IPS DF 4.7 (cell line): ENCODE data around the gene VEZF1.

Source experiments
- DNase-seq: peaks from one replicate; pipeline ENCODE4 v3.0.0-alpha.2; 2013; ENCODE audit warnings: low spot score; ENCODE audit errors: extremely low read depth

Gene VEZF1

DNA sequence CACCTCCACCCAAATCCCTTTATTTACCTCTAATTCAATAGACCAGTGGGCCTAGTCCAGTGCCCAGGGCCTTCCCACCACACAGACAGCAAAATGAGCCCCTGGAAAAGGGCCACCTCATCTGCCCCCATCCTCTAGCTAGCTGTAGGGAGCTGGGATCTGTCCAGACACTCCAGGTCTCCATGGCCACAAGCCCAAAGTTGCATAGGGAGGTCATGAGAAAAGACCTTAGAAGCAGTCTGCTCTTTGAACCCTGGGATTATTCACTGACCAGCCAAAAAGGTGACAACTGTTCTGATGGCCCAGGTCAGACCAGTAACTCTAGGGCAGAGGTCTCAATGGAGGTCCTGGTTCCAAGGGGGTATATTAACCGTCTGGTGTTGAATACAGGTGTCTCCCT is 34.8 kb downstream of the VEZF1 start:
- DNase-seq, result no peak

DNA sequence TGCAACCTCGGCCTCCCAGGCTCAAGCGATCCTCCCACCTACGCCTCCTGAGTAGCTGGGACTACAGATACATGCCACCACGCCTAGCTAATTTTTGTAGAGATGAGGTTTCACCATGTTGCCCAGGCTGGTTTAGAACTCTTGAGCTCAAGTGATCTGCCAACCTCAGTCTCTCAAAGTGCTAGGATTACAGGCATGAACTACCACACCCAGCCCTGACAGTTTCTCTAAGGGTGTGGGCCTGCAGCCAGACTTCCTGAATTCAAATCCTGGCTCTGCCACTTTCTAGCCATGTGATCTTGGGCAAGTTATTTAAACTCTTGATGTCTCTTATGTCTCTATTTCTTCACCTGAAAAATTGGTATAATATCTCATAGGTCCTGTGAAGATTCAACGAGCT is 38.4 kb downstream of the VEZF1 start:
- DNase-seq, result no peak

DNA sequence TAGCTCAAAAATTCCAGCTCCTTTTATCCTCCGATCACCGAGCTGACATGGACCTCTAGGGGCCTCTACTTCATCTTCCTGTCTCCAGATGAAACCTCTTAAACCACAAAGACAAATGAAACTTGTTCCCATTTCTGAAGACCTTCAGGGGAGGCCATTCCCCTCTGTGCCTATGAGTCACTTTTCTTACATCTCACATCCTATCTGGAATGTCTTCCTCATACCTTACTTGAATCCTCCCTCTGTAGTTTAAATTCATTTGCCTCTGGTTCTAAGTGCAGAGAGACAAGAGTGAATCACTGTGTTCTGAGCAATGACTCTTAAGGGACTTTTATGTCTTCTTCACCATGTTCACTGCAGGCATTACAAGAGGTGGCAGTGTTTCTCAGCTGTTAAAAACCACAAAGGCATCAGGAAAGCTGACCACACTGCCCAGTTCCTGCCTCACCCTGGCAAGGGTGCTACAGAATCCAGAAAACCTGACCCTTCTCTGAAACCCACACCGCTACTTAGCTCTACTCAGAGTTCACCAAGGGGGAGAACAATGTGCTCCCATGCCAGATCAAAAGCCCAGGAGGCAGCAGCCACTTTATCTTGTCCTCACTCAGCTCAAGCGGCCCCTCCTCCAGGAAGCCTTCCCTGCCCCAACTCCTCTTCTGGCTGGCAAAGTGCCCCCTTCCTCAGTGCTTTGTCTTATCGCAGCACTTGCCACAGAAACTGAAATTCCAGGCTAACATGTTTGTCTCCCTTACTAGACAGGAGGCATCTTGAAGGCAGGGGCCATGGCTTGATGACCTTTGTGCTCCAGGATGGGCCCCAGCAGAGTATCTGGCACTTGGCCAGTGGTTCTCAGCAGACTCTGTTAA is 39.3 kb downstream of the VEZF1 start:
- no peak for DNase-seq

DNA sequence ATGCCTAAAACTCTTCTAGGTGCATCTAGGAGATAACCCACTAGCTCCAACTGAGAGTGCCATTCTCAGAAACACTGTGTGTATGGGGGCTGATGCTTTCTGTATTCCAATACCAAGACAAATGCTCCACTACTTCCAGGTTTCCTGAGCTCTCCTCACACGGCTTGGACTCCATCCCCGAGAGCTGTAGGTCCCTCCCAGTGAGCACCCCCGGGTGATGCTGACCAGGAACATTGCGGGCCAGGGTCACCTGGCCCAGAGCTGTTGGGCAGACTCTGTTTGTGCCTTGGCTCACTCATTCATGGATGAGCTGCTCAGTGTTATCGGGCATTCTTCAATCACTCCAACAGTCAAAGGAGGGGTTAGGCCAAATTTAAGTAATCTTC is 39.9 kb downstream of the VEZF1 start:
- DNase-seq, result no peak

DNA sequence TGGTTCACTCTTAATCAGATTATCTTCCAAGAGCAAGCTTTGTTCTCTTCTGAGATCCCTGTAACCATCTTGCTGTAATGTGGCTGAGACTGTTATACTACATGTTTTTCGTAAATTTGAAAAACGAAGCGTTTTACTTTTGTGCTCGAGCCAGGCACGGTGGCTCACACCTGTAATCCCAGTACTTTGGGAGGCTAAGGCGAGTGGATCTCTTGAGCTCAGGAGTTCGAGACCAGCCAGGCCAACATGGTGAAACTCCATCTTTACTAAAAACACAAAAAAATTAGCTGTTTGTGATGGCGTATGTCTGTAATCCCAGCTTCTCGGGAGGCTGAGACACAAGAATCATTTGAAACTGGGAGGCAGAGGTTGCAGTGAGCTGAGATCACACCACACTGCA is 40.7 kb downstream of the VEZF1 start:
- DNase-seq, result no peak

DNA sequence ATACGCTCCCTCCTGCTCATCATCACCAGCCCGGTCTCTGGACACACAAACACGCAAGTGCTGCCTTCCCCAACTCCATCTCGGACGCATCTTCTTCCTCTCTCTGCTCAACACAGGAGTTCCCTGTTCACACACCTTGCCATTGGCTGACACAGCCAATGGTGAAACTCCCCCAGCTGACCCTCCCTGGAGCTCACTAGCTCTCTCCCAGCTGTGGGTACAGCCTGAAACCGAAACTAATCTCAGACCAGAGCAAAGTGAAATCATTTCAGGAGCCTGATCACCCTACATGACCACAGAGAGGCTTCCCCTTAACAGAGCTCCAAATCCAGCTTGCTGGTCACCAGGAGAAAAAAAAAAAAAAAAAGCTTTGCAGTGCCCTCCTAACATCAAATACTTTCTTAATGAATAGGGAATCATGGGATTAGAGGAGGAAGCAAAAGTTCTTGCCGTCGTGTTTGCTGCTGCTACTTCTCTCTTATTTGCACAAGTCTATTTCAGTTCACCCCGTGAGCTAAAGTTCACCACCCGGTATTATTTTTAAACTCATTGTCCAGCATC is 41.2 kb downstream of the VEZF1 start:
- no peak for DNase-seq

DNA sequence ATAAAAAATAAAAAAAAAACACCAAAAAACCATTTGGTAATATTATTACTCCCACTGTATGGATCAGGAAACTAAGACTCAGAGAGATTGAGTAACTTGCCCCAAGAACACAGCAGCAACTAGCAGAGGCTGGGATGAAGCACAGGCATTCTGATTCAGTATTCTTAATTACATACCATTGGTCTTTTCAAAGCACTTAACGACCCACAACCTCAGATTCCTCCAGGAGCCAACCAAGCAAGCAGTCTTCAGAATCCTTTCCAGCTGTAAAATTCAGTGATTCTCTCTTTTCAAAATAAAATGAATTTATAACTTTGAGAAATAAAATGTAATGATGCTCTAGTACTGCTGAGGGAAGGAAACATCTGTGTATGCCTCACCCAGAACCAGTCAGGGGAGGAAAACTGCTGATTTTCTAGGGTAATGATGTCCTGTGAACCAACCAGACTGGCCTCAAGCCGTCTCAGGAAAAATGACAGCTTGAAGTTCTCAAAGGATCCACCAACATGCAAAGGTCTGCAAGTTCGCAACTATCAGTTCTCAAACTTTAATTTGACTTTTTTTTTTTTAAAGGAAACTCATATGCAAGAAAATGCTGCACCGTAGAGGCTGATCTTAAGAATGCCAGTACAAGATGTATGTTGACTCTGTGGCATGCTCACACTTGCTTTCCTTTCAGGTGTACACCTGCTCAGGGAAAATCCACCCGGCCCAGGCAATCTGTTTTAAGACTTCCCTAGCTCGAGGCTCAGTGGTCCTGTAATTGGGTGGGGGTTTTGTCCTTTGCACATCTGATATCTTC is 41.9 kb downstream of the VEZF1 start:
- no peak for DNase-seq

DNA sequence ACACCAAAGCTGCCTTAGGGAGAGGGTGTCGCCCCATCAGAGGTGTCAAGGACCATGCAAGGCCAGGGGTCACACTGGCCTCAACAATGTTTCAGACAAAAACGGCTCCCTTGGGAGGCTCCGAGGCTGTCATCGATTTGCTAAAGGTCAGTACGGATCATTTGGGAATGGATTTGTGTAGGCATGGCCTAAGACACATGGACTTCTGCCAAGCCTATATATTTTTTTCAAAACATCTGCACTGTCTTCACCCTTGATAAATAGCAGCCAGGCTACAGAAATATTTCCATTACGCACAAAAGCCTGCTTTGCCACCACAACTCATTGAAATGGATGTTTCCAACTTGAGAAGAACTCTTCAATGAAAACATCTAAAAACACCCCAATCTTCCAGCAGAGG is 43.1 kb downstream of the VEZF1 start:
- DNase-seq, result no peak

DNA sequence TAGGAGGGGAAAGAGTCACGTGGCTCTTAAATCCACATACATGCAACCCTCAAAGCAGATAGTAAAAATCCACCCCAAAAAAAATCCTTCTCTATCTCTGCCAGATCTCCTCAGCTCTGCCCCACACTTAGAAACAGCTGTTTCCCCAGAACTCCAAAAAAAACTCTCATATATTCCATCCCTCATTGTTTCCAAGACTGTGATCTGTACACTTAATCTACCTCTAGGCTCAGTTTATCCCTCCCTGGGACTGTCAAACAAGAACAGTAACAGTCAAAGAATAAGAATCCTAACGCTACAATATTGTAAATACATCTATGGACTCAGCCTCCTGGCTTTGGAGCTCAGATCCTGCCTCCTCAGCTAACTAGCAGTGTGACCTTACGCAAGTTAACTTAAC is 44.4 kb downstream of the VEZF1 start:
- no peak for DNase-seq

DNA sequence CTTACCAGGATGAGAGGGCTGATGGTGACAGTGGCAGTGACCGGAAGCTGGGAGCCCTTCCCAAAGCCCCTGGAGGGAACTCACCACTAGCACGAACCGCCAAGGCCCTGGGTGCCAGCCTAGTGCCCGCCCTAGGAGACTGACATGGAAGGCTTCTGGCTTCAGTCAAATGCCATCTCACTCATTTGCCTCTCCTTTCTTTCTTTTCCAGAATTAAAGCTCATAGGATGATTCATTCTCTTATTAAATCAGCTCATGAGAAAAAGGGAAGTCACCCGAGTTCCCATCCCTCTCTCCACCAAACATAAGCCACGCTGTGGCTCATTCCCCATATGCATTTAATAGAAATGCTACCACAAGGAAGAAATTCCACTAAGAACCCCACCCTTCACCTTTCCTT is 44.9 kb downstream of the VEZF1 start:
- DNase-seq, result no peak

DNA sequence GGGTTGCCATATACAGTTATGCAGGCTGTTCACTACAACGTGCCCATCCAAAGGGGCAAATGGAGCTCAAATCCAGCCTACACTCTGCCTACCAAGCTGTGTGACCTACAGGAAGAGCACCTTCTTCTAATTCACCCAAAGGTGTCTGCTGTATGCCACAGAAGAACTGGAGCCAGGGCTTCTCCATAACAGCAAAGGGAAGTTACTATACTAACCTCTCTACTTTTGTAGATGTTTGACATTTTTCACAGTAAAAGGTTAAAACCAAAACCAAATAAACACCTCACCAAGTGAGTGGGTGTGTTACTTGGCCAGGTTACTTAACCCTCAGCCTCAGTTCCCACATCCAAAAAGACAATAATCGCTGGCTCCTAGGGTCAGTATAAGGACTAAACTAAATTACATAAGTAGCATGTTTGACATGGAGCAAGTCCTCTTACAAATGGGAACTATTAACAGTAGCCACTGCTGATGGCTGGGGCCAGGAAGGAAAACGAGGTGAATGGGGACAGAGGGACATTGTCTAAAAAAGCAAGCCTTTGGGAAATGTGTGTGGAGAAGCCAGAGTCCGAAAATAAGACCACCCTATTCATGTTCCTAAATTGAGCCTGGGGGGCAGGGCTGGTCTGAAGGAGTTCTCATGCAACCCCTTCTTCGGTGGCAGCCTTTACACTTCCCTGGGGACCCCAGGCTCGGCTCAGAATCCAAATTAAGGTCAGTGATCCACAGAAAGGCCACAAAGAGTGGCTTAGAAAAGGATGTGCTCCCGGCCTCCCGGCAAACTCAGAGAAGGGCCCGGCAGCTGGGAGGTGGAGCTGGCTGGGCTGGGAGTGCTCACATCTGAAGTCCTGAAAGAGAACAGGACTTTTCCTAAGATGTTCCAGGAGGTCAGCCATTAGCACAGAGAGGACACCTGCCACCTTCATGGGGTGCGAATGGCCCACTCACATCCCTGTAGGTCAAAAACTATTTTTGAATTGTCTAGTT is 46.4 kb downstream of the VEZF1 start:
- DNase-seq, result no peak

DNA sequence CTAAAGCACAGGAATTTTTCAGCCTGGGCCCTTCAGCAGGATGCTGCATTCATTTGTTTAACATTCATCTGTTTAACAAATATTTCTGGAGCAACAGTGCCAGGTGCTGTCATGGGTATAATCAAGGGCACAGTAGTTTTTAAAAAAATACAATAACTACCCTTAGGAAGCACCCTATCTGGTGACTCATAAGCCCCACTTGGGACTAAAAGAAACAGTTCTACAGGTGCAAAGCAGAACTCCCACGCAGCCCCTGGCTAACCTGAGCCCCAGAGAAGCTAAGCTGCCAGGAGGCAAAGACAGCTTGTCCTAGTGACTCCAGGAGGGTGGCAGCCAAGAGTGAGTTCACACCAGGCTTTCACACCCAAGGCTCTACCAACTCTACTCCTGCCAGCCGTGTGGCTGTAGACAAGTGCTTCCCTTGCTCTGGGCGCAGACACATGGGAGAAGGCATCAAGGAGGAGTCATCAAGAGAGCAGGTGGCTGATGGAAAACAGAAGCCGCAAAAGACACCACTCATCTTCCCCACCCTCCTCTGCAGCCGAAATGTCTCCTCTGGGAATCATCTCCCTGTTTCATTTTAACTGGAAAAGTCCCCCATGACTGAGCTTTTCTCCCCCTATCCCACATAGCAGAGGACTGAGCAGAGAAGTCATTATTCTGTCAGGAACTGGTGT is 47.3 kb downstream of the VEZF1 start:
- no peak for DNase-seq

DNA sequence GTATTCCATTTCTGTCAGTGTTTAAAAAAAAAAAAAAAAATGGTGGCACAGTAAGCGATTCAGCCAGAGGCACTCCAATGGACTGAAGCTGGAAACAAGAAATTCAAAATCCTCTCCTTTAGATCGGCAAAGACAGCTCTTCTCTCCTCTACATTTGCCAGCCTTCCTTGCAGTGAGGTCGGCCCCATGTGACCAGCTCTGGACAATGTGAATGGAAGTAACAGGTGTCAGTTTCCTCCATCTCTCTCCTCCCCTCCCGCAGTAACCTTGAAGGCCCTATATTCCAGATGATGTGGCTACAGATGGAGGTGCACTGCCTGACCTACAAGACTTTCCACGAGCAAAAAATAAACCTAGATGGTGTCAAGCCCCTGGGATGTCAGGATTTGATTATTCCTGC is 47.8 kb downstream of the VEZF1 start:
- DNase-seq, result no peak

DNA sequence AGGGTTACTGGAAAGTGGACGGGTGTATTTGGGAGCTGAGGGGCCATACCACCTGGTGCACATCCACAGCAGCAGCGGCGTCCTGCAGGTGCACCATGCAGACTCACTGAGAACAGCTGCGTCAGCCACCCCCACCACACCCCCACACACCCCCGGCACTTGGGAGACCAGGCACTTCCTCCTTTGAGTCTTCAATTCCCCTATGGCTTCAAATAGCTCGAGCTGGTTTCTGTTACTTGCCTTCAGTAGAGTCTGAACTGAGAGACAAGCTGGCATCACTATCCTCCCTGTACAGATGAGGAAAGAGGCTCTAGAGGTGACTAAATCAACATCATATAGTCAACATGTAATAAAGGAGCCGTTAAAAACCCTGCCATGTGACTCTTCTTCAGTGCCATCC is 48.3 kb downstream of the VEZF1 start:
- DNase-seq, result no peak

DNA sequence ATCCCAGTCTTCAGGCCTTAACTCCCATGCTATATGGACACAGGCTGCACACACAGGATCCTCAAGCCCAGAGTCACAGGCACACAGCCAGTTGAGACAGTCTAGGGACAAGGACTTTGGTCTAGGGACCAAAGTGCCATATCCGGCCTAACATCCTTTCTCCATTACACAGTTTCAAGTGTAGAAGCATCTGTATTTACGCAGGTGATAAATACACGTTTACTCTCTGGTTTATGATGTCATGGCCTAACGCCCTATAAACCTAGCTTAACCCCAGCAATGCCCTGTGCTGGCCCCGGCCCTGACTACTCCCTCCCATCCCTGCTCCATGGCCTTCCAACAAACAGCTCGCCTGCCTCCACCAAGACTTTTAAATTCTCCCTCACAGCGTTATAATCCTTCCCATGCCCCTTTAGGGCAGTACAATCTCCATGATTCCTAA is 50.0 kb downstream of the VEZF1 start:
- DNase-seq, result no peak

DNA sequence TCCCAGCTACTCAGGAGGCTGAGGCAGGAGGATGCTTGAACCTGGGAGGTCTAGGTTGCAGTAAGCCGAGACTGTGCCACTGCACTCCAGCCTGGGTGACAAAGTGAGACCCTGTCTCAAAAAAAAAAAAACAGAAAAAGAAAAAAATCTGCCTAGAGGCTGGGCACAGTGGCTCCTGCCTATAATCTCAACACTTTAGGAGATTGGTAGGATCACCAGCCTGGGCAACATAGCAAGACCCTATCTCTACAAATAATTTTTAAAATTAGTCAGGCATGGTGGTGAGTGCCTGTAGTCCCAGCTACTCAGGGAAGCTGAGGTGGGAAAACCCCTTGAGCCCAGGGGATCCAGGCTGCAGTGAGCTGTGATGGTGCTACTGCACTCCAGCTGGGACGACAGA is 50.6 kb downstream of the VEZF1 start:
- no peak for DNase-seq

DNA sequence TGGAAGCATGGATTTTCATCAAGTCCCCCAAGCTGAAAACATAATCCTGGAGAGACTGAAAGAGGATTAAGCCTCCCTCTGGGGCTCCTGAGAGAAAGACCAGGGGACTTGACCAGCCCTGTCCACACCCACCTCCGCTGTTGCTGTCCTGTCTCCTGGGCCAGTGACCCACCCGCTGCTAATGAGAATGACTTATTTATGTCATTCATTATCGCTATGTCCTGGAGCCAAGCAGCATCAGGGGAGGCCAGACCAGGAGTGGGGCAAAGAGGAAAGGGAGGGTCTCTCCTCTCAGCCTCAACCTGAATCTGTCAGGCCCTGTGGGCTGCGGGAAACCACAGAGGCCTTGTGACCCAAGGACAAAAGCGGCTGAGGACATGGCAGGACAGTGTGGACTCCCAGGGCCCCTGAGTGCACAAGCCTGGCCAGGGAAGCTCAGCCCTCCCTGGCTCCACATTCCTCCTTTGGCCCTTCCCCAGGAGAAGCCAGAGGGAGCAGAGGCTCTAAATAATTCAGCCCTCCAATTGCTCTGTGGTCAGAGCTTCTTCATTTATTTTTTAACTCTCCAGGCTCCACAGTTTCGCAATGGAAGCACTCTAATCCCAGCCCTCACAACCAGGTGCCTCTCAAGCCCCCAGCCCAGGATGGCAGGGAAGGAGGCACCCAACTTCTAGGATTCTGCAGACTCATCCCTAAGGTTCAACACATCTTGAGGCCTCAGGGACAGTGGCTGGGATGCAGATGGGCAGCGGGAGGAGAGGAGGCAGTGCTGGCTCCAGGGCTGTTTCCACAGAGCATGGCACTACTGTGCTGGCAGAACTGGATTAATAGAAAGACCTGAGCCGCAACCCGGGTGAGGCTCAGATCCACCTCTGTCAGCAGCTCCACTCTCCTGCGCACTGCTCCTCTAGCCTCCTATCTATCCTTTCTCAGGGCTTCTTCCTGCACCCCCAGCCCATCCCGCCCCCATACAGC is 51.9 kb downstream of the VEZF1 start:
- DNase-seq, result no peak

DNA sequence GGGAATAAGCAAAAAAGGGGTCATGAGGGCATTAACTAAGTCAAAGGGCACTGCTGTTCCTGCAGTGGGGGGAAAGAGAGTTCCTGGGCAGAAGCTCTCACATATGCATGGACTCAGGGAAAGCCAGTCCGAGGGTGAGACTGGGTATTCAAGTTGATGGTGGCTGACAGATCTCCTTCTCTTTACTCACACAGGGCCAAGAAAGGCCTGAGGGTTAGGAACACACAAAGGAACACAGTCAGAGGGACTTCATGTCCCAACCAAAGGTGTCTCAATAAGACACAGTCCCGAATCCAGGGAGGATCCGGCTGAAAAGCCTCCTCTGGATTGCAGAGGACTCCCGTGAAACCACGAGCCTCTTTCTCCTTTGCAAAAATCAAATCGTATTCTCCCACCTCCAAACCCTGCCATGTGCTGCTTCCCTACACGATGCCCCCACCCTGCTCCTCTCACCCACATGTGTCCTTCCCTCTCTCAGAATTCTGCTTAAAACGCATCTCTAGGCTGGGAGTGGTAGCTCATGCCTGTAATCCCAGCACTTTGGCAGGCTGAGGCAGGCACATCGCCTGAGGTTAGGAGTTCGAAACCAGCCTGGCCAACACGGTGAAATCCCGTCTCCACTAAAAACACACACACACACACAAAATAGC is 56.4 kb downstream of the VEZF1 start:
- no peak for DNase-seq

DNA sequence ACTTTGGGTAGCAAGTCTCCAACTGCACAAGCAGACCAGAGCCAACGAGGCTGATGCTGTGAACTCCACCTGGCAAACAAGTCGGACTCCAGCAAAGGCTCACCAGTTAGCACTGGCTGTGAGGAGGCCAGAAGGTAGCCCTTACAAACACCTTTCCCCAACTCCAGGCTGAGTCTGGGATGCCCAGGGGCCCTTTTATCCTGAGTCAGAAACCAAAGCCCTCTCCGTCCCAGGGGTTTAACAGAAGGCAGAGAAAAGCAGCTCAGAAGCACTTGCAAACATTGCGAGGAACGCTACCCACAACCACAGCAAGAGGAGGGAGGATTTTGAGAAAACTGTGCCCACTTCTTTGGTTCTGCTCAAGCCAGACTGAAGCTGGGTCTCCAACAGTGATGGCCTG is 57.8 kb downstream of the VEZF1 start:
- no peak for DNase-seq
